HG03175 (cell line): Measurements from ENCODE around the gene AAMP.
A peak's percentile ranks its signal among the peaks of the same experiment; 100 is the strongest.

Source experiments
- ATAC-seq: cut with Tn5 transposase; IDR thresholded peaks from one replicate; pipeline ENCODE4 v1.9.1; 2021; ENCODE audit warnings: mild to moderate bottlenecking, moderate library complexity; ENCODE audit not compliant: unreplicated experiment

The AAMP gene

GRCh38 chr2:218261423-218262236 lies 8.3 kb downstream of the AAMP start:
- ATAC-seq: no peak

- ATAC-seq: no peak
These were observed 9.1 kb downstream of the AAMP start, which contains the start of gene GPBAR1 for GRCh38 chr2:218260742-218261422. Gene GPBAR1, plus strand, starts transcription at chr2:218261015. Its CDS starts 1,710 bp downstream, at chr2:218262725.

- no peak for ATAC-seq
These were observed 9.8 kb downstream of the AAMP start for GRCh38 chr2:218260166-218260565.

GRCh38 chr2:218259099-218259961 lies 10.6 kb downstream of the AAMP start:
- no peak for ATAC-seq

- peak; percentile 86 for ATAC-seq
These were observed 12.5 kb downstream of the AAMP start for GRCh38 chr2:218257390-218257981.

GRCh38 chr2:218256612-218257350 lies 13.2 kb downstream of the AAMP start:
- no peak for ATAC-seq

- ATAC-seq: no peak
These were observed 14.5 kb downstream of the AAMP start for GRCh38 chr2:218255446-218255845.

- no peak for ATAC-seq
These were observed 16.7 kb downstream of the AAMP start for GRCh38 chr2:218253232-218253625.

- no peak for ATAC-seq
These were observed 17.3 kb downstream of the AAMP start for GRCh38 chr2:218252509-218253231.

- ATAC-seq: no peak
These were observed 20.2 kb downstream of the AAMP start for GRCh38 chr2:218249691-218250090.

- ATAC-seq: no peak
These were observed 24.7 kb downstream of the AAMP start for GRCh38 chr2:218245214-218245613.

GRCh38 chr2:218244665-218245064 lies 25.3 kb downstream of the AAMP start:
- no peak for ATAC-seq

- ATAC-seq: no peak
These were observed 25.7 kb downstream of the AAMP start for GRCh38 chr2:218244204-218244603.

- no peak for ATAC-seq
These were observed 31.1 kb downstream of the AAMP start for GRCh38 chr2:218238887-218239286.

GRCh38 chr2:218236829-218237228 lies 33.1 kb downstream of the AAMP start:
- no peak for ATAC-seq

GRCh38 chr2:218235017-218235416 lies 34.9 kb downstream of the AAMP start:
- ATAC-seq: no peak

GRCh38 chr2:218234521-218234920 lies 35.4 kb downstream of the AAMP start:
- ATAC-seq: no peak

- no peak for ATAC-seq
These were observed 36.4 kb downstream of the AAMP start for GRCh38 chr2:218233543-218233942.

- peak; percentile 84 for ATAC-seq
These were observed 39.1 kb downstream of the AAMP start for GRCh38 chr2:218230882-218231281.

- no peak for ATAC-seq
These were observed 40.1 kb downstream of the AAMP start for GRCh38 chr2:218229851-218230250.
